NCI-H2107 (cell line): ENCODE measurements around the gene SLC27A1.
A peak's percentile ranks its signal among the peaks of the same experiment; 100 is the strongest.
"Not testable (repeated sequence)": the region's sequence is repeated elsewhere in the genome, so short reads cannot be mapped to it uniquely, and the experiment has no call there.

Experiments used
- DNase-seq: peaks from one replicate; lab custom pipeline; 2025; lab: John Stamatoyannopoulos, UW

The SLC27A1 gene

DNA sequence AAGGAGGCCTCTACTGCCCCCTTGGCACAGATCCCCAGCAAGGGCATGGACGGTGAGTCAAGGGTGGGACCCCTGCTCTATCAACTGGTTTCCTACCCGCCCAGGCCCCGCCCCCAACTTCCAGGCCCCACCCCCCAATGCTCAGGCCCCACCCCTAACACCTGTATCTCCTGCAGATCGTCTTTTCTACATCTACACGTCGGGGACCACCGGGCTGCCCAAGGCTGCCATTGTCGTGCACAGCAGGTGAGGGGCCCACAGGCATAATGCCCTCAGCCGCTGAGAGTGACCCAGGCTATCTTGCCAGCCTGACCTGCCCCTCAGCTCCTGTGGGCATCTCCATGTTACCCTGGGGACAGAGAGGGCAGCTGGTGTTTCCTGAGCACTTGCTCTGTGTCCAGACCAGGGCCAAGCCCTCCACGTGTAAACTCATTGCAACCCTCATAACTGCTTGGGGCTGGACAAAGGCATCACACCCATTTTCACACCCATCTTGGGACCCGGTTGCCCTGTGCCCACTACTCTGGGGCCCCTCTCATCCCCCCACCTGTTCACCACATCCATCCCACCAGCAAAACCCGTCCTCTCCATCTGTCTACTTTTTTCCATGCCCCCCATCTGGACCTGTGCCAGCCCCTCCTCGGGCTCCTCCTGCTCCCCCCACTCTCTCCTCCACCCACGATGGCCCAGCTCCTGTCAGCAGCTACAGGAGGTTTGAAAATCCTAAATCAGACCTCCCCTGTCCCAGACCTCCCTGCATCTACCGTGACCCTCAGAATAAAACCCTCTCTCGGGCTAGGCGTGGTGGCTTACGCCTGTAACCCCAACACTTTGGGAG is 17.2 kb downstream of the SLC27A1 start:
- DNase-seq = no peak

DNA sequence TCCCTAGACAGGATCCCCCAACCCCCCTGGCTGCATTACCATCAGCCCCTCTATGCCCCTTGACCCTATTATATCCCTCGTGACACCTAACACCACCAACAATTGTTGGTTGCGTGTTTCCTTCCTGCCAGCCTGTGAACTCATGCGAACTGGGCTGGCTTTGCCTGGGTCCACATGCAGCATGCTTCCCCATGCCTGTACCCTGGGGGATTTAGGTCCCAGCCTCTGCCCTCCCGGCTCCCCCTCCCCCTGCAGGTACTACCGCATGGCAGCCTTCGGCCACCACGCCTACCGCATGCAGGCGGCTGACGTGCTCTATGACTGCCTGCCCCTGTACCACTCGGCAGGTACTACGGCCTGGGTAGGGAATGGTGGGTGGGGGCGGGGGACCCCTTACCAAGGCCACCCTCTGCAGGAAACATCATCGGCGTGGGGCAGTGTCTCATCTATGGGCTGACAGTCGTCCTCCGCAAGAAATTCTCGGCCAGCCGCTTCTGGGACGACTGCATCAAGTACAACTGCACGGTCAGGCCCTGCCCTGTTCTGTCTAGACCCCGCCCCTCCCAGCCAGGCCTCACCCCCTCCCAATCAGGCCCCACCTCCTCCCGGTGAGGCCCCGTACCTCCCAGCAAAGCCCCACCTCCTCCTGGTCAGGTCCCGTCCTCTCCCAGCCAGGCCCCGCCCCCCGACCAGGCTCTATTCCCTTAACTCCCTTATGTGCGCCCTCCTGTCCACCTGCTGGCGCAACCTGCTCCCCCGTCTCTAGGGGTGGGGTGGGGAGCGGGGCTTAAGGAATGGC is 18.5 kb downstream of the SLC27A1 start:
- DNase-seq = no peak

DNA sequence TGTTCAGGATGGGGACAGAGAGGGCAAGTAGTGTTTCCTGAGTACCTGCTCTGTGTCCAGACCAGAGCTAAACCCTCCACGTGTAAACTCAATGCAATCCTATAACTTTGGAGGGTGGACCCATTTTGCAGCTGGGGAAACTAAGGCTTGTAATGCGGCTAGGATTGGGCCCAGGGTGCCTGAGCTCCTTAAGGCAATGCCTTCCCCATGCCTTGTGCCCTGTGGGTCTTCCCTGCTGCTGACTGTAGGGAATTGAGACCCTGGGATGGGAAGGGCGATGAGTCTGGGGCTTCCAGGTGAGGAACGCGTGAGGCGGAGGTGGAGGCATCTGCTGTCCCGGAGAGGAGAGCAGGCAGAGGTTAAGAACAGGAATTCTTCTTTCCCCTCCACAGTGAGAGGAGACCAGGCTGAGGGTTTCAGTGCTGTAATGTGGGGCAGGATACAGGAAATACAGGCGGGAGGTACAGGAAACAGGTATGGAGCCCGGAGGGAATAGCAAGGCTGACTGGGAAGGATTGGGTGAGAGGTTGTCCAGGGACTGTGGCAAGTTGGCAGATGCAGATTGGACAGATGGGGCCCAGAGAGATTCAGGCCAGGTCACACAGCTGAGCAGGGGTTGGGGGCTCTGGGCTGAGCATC is 19.2 kb downstream of the SLC27A1 start:
- no peak for DNase-seq

DNA sequence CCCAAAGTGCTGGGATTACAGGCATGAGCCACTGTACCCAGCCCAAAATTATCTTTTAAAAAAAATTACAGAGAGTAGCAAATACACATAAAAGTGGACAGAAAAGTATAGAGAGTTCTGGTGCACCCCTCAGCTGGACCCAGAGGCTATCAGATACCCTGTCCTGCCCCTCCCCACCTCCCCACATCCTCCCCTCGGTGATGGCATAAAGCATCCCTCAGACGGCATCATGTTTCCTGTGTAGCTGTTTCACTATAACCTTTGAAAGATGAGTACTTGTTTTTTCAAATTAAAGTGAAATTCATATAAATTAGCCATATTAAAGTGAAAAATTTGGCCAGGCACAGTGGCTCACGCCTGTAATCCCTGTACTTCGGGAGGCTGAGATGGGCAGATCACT is 20.1 kb downstream of the SLC27A1 start:
- DNase-seq = no peak

DNA sequence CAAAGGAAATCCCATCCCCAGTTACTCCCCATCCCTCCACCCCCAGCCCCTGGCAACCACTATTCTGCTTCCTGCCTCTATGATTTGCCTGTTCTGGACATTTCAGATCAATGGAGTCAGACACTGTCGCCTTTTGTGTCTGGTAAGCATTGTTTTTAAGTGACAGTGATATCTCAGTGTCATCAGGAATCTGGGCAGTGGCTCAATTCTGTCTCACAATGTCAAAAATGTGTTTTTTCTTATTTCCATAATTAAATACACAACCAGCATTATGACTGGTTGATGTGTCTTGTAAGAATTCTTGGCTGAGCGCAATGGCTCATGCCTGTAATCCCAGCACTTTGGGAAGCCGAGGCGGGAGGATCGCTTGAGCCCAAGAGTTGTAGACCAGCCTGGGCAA is 21.0 kb downstream of the SLC27A1 start:
- no peak for DNase-seq

DNA sequence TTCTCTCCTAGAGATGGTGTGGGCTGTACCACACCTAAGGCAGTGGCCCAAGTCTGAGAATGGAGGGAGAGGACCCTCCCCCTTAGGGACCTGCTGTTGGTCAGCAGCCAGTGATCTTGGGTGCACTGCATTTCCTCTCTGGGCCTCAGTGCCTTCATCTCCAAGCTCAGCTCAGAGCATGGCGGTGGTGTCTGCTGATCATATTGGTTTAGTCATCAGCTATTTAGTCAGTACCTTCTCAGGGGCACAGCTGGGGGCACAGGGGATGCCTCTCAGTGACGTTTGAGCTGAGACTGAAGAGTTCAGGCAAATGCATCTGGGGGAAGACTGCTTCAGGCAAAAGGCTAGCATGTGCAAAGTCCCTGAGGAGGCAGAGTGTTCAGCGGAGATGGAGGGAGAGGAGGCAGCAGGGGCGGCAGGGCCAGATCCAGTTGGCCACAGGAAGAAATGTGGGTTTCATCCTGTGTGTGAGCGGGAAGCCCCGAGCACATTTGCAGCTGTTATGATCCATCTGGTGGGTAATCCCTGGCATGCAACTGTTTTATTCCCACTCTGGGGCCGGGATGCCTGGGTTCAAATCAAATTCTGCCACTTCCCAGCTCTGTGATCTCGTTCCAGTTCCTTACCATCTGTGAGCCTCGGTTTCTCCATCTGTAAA is 25.4 kb downstream of the SLC27A1 start:
- DNase-seq = no peak

DNA sequence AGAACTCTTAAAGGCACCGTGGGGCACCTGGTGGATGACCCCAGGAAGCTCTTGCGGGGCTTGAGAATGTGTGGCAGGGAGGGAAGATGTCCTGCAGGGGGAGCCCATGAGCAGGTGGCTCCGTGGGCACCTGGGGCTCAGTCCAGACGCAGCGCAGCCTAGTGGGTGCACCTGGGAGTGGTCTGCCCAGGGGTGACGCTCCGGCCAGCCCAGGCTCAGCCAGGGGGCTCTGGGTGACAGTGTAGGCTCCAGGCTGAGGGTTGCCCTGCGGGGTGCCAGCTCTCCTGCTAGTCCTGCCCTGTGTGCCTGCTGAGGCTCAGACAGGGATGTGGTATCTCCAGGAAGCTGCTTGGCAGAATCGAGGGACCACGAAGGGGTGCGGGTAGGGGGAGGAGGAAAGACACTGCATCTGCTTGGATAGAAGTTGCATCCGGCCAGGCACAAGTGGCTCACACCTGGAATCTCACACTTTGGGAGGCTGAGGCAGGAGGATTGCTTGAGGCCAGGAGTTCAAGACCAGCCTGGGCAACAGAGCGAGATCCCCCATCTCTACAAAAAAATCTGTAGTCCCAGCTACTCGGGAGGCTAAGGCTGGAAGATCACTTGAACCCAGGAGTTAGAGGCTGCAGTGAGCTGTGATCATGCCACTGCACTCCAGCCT is 26.1 kb downstream of the SLC27A1 start:
- DNase-seq = peak; percentile 17

DNA sequence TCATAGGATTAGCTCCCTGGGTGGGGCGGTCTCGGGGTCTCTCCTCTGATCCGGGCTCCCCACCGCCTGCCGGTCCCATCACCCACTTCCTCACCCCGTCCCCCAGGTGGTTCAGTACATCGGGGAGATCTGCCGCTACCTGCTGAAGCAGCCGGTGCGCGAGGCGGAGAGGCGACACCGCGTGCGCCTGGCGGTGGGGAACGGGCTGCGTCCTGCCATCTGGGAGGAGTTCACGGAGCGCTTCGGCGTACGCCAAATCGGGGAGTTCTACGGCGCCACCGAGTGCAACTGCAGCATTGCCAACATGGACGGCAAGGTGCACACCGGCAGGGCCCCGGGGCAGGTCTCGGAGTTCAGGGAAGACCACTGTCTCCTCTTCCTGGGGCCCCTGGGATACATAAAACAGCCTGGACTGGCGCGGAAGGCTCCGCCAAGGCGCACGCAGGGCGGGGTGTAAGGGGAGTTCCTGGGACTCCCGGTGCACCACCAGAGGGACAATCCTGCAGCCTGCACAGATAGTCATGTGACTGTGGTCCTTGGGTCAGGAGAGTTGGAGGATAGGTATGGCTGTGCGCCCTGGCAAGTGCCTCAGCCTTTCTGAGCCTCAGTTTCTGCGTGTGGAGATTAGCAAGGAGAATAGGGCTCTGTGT is 26.9 kb downstream of the SLC27A1 start:
- DNase-seq = no peak

DNA sequence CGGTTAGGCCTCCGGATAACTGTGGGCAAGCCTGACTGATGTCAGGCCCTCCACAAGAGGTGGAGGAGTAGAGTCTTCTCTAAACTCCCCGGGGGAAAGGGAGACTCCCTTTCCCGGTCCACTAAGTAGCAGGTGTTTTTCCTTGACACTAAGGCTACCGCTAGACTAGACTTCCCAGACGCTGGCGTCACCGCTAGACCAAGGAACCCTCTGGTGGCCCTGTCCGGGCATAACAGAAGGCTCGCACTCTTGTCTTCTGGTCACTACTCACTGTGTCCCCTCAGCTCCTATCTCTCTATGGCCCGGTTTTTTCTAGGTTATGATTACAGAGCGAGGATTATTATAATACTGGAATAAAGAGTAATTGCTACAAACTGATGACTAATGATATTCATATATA is 28.7 kb downstream of the SLC27A1 start:
- DNase-seq = not testable (repeated sequence)

DNA sequence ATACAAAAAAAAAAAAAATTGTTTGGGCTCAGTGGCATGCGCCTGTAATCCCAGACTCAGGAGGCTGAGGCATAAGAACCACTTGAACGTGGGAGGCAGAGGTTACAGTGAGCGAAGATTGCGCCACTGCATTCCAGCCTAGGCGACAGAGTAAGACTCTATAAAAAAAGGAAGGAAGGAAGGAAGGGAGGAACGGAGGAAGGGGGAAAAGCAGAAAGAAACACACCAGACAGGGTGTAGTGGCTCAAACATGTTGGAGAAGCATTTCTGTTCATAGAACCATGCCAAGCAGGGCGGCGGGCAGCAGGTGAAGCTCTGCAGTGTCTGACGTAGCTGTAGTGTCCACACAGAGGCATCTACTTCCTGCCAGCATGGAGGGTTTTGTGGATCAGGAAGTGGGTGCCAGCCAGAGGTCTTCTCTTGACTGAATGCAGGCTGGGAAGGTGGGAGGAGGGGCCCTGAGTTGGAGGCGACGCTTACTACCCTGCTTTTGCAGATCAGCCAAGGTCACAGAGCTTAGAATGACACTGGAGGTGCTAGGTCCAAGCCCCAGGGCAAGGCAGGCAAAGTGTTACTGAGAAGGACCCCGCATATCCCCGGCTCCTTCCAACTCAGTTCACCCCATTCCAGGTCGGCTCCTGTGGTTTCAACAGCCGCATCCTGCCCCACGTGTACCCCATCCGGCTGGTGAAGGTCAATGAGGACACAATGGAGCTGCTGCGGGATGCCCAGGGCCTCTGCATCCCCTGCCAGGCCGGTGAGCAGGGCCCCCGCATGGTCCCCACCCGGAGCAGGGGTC is 29.5 kb downstream of the SLC27A1 start:
- DNase-seq = no peak

DNA sequence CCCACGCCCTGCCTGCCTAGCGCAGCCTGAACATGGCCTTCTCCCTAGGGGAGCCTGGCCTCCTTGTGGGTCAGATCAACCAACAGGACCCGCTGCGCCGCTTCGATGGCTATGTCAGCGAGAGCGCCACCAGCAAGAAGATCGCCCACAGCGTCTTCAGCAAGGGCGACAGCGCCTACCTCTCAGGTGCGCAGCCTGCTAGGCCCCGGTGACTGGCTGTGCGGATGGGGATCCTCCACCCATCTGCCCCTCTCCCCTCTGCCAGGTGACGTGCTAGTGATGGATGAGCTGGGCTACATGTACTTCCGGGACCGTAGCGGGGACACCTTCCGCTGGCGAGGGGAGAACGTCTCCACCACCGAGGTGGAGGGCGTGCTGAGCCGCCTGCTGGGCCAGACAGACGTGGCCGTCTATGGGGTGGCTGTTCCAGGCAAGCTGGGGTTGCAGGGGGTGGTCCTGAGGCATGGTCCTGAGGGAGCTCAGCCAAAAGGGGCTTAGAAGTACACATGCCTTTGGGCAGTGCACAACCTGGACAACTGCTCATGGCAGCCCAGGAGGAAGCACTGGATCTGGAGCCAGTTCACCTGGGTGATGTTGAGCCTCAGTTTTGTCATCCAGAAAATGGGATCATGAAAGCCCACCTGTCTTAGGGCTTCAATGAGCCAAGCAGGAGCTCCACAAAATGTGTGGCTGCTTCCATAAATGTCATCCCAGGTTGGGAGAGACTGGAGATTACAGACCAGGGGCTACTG is 30.3 kb downstream of the SLC27A1 start:
- DNase-seq = no peak

DNA sequence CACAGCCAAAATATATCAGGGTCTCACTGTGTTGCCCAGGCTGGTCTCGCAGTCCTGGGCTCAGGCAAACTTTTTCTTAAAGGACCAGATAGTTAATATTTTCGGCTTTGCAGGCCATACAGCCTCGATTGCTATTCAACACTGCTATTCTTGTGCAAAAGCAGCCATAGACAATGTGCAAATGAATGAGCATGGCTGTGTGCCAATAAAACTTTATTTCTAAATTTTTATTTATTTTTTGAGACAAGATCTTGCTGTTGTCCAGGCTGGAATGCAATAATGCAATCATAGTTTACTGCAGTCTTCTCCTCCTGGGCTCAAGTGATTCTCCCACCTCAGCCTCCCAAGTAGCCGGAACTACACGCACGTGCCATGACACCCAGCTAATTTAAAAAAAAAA is 32.9 kb downstream of the SLC27A1 start:
- DNase-seq = no peak

DNA sequence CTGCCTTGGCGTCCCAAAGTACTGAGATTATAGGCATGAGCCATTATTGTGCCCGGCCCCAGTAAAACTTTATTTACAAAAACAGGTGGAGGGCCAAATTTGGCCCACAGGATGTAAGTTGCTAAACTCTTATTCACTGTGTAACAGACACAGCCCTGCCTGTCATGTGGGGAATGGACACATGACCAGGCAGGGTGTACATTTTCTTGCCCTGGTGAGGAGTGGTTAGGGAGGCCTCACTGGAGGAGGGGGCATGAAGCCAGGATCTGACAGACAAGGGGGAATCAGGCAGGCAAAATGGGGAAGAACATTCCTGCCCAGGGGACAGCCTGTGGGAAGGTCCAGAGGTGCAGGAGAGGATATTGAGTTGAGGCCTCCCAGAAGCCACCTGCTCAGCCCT is 33.7 kb downstream of the SLC27A1 start:
- no peak for DNase-seq

DNA sequence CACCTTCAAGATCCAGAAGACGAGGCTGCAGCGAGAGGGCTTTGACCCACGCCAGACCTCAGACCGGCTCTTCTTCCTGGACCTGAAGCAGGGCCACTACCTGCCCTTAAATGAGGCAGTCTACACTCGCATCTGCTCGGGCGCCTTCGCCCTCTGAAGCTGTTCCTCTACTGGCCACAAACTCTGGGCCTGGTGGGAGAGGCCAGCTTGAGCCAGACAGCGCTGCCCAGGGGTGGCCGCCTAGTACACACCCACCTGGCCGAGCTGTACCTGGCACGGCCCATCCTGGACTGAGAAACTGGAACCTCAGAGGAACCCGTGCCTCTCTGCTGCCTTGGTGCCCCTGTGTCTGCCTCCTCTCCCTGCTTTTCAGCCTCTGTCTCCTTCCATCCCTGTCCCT is 34.1 kb downstream of the SLC27A1 start:
- no peak for DNase-seq

DNA sequence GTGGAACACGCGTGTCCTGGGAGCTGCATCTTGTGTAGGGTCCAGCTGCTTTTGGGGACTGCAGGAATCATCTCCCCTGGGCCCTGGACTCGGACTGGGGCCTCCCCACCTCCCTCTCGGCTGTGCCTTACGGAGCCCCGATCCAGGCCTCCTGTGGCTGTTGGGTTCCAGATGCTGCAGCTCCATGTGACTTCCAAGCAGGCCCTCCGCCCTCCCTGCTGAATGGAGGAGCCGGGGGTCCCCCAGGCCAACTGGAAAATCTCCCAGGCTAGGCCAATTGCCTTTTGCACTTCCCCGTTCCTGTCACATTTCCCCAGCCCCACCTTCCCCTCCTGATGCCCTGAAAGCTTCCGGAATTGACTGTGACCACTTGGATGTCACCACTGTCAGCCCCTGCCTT is 34.9 kb downstream of the SLC27A1 start:
- DNase-seq = no peak

DNA sequence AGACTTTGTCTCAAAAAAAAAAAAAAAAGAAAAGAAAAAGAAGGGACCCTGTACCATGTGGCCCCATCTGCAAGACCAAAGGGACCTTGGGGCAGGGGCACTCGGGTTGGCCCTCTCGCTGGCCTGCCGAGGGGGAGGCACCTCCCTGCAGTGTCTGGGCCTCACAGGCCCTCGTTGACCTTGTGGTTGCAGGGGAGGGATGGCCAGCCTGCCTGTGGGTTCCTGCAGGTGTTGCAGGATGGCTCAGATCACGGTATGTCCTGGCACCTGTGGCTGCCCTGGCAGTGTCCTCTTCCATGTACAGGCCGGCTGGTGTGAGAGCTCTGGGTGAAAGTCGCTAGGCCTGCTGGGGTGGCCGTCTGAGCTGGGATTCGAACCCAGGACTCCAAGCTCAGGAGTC is 36.4 kb downstream of the SLC27A1 start:
- no peak for DNase-seq

DNA sequence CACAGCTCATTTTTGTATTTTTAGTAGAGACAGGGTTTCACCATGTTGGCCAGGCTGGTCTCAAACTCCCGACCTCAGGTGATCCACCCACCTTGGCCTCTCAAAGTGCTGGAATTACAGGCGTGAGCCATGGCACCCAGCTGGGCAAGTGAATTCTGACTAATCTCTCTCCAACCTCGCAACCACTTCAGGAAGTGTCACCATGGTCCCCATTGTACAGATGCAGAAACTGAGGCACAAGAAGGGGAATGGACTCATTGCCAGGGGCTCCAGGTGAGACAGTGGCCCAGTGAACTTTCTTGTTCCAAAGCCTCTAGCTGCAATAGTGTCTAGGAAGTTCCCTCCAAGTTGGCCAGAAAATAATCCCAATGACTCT is 38.2 kb downstream of the SLC27A1 start:
- not testable (repeated sequence) for DNase-seq

DNA sequence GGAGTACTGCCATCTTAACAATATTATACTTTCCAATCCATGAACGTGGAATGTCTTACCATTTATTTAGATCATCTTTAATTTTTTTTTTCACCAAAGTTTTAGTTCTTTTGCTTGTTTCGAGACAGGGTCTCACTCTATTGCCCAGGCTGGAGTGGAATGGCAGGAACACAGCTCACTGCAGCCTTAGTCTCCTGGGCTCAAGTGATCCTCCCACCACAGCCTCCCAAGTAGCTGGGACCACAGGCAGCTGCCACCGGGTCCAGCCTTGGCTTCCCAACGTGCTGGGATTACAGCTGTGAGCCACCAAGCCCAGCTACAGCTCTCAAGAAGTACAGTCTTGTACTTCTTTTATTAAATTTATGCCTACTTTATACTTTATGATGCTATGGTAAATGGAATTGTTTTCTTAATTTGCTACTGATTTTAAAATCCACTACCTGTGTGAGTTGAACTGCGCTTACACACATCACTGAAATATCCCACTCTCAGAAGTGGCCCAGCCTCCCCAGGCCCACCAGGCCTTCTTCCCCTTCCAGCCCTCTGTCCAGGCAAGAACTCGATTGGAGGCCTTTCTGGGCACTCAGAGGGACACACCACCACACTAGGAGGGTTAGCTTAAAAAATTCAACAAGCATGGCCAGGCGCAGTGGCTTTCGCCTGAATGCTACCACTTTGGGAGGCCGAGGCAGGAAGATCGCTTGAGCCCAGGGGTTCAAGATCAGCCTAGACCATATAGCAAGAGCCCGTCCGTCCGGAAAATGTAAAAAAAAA is 40.1 kb downstream of the SLC27A1 start:
- no peak for DNase-seq
